ENCODE measurements around the gene SETDB1.
A peak's percentile ranks its signal among the peaks of the same experiment; 100 is the strongest.

SETDB1 gene

DNA sequence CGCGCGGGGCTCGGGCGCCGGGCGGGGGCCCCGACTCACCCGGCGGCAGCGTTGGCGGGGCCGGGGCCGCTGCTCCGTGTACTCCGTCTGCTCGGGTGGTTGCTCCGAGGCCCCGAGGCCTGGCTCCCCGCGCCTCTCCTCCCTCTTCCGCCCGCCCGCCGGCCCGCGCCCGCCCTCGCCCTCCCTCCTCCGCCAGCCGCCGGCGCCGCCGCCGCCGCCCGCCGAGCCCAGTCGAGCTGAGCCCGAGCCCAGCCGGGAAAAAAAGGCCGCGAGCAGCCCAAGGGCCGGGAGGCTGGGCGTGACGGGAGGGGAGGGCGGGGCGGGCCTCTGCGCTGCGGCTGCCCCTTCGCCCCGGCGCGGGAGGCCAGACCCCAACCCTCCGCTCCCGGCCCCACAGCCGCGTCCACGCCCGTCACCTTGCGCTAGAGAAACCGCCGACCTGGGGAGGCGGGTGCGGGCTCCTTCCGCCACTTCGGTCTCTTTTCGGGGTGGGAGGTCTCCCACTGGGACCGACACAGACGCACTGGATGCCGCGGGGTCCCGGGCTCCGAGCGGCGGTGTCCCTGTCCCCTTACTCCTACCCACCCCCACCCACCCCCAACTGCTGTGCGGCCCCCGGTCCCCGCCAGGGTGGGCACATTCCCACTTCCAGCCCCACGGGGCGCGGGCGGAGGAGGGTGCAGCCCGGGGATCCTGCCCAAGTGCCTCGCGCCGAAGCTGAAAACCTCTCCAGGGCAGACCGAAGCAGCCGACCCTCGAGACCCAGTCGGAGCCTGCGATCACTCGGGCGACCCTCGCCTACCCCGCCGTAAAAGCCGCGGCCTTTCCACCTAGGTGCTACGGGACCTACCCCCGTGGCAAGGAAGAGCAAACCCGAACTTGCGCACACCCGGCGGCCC lies 48.7 kb downstream of the SETDB1 start, which contains the start of gene CERS2:
Gene CERS2 (minus strand): TSS at position 256 of the 899 bp plus-strand sequence. CDS start 5,745 bp downstream, outside the sequence.
- DNase-seq (ENCODE audit: low read depth in 2 of 2): peak; percentile 54 to 63

DNA sequence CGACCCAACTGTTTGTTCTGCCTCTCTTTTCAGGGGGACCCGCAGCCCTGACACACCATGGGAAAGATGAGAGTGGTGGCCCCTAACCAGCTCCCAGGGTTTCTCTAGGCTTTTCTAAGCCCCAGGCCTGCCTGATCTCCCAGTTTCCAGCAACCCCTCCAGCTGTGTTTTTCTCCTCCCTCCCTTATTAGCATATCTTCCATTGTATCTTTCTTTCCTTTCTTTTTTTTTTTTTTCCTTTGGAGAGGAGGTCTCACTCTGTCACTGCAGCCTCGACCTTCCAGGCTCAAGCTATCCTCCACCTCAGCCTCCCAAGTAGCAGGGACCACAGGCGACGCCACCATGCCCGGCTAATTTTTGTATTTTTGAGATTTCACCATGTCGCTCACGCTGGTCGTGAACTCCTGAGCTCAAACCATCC lies 50.2 kb downstream of the SETDB1 start:
- no peak for DNase-seq (ENCODE audit: low read depth in 2 of 2)

DNA sequence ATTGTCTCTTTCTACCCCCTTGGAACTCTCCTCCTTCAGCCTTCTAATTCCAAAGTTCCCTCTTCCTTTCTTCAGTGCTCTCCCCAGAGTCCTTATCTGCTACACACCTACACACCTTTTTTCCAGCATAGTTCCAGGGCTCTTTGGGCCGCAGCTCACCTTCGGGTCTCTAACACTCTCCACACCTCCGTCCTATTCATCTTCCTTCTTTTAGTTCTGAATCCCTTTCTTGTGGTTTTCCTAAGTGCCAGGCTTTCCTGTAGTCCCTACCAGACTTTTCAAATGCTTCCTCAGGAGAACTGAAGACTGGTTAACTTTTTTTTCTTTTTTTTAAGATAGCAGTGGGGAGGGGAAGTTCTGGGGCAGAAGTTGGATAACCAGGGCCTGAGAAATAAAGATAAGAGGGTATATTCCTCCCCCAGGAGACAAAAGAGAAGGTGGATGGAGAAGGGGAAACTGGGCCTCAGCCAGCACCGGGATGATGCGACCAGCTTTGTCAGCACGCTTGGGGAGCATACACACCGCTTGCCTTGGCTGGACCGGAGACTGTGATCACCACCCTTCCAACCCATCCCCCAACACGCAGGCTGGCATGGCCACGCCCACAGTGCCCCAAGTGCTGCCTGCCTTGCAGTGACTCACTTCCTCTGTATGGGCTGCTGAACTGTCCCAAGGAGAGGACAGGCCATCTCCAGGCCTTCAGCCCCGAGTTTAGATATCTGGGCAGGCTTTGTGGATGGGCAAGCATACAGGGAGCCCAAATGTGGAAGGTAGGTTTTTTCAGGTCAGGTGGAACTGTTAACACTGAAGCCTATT lies 50.9 kb downstream of the SETDB1 start:
- DNase-seq (ENCODE audit: low read depth in 2 of 2): no peak

DNA sequence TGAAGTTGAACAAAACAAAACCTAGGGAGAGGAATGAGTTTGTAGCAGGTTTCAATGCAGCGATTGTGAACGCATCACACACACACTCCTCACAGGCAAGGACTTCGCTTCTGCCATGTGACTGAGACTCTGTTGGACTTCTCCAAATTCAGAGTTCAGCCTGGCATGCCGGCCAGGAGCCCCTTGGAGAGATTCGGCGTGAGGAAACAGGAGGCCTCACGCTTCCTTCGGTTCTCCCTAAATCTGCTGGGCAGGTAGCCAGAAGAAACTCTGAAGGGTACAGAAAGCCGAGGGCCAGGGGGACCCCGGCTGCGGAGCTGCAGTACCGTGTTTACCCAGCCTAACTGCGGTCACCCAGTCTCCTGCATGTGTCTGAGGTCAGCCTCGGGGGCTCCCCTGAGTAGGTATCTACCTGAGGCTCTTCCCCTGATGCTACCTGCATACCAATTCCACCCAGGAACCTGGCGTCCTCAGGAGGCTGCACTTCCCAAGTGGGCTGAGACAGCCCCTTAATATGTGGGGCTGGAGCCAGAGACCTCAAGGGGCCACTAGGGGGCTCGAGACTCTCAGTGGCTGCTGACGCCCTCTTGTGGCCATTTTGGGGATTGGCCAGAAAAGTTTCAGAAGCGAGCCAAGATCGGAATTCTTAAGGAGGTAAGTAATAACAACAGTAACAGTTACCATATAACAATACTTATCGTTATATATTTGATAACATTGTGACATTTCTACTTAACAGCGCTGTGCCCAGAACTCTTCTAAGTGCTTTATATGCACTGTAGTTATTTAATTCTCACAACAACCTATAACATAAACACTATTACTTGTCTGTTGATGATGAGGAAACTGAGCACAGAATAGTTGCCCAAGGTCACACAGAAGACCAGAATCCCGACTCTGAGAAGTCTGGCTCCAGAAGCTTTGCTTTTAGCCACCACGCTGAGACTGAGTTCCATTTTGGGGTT lies 53.2 kb downstream of the SETDB1 start:
- peak; percentile 80 to 81 for DNase-seq (ENCODE audit: low read depth in 2 of 2)

DNA sequence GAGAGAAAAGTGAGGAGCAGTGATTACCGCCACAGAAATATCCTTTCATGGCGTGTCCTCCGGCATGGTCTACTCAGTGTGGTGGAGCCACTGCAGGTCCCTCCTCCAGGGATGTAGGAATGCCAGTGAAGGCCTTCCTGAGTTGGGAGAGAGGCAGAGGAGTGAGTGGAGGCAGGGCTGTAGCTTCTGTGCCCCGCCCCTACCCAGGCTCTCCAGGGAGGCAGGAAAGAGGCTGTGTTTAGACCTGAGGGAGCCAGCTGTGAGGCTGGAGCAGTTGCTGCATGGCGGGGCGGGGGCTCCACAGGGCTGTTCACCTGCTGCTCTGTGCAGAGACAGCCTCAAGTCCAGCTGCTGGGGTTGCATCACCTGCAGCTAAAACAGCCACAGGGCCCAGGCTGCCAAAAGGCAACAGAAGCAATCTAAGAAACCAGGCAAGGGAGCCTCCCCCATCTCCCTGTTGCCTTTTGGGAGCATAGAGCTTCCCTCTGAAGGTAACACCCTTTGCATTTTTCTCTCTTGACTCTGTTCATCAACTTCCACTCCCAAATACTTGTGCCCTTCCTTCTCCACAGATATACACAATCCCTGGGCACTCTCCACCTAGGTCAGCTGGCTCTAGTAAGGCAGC lies 55.1 kb downstream of the SETDB1 start:
- DNase-seq (ENCODE audit: low read depth in 2 of 2): no peak

DNA sequence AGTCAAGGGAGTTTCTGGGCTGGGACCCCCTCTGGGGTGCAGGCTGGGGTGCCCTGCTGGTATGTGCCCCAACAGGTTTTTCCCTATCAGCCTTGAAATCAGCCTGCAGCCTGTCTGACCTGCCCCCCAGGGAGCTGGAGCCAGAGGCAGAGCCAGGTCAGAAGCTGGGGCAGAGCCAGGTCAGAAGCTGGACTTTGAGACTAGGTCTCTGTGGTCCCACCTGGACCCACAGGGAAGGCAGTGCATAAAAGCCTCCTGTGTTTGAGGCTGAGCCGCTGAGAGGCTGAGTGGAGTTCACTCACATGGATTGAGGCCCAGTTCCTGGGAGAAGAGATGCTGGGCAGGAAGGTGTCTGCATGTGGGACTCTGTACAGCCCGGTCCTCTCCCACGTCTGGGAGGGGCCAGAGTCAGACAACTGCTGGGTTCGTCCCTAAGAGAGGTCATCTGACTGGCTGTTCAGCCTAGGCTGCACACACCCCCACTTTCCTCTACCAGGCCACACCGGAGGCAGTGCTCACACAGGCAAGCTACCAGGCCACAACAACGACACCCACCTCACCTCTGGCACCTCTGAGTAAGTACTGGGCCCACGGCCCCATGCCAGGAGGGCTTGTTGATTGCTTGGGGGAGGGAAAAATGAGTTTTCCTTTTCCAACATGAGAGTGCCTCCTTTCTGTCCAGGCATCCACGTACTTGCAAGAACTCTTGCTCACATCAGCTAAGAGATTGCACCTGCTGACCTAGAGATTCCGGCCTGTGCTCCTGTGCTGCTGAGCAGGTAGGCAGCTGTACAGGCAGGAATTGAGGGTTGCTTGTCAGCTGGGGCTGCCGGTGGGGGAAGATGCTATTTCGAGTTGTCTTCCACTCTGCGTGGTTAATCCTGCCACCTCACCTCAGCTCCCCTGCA lies 55.9 kb downstream of the SETDB1 start, which contains the start of gene ANXA9:
Gene ANXA9 (plus strand): TSS at position 488 of the 908 bp plus-strand sequence. CDS start 814 bp downstream, outside the sequence.
- DNase-seq (ENCODE audit: low read depth in 2 of 2): no peak

DNA sequence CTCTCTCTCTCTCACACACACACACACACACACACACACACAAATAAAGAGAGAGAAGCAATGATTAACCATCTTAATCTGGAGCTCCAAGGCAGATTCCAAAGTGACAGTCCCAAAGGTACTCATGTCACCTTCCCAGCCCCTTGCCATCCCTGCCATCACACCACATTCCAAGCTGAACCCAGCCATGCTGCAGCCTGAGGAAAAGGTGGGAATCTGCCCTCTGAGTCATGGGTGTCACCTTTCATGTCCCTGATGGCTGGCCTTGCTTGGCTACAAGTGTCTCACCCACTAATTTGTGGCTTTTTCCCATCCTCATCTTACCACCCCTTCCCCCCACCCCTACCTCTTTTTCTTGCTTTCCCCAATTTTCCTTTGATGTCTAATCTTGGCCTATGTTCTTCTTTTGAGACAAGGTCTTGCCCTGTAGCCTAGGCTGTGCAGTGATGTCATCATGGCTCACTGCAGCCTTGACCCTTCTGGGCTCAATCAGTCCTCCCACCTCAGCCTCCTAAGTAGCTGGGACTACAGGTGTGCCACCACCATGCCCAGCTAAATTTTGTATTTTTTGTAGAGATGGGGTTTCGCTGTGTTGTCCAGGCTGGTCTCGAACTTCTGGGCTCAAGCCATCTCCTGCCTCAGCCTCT lies 59.1 kb downstream of the SETDB1 start:
- no peak for DNase-seq (ENCODE audit: low read depth in 2 of 2)

DNA sequence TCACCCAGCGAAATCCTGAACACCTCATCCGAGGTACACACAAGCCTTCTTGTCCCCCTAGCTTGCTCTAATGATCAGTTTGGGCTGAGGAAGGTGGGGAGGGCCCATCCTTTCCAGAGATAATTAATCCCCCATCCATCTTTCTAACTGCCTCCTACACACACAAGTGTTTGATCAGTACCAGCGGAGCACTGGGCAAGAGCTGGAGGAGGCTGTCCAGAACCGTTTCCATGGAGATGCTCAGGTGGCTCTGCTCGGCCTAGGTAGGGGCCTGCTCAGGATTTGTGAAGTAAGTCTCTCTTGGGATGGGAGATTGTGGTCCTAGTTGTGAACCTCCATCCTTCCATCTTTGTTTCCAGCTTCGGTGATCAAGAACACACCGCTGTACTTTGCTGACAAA lies 61.8 kb downstream of the SETDB1 start:
- no peak for DNase-seq (ENCODE audit: low read depth in 2 of 2)

DNA sequence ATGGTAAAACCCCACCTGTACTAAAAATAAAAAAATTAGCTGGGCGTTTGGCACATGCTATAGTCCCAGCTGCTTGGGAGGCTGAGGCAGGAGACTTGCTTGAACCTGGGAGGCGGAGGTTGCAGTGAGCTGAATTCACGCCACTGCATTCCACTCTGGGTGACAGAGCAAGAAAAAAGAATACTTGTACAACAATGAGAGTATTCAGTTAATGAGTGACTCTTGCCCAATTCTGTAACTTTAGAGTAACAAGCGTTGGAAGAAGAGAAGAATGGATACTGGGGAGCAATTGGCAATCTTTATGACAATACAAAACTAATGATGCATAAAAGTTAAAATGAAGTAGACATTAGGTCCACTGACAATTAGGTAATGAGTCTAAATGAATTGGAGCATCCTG lies 66.5 kb downstream of the SETDB1 start:
- DNase-seq (ENCODE audit: low read depth in 2 of 2): no peak

DNA sequence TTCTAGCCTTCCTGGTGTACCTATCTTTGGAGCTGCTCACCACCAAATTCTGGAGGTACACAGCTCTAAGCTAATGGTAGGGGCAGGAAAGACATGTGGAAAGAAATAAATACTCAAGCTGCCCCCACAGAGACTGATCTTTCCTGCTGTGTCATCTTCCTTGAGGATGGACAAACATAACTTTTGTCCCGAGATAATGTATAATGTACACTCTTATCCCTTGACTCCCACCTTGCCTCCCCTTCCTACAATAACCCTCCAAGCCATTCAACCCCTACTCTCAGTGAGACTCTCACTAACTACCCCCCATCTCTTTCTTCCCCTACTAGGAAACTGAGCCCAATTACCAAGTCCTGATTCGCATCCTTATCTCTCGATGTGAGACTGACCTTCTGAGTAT lies 68.1 kb downstream of the SETDB1 start:
- no peak for DNase-seq (ENCODE audit: low read depth in 2 of 2)

DNA sequence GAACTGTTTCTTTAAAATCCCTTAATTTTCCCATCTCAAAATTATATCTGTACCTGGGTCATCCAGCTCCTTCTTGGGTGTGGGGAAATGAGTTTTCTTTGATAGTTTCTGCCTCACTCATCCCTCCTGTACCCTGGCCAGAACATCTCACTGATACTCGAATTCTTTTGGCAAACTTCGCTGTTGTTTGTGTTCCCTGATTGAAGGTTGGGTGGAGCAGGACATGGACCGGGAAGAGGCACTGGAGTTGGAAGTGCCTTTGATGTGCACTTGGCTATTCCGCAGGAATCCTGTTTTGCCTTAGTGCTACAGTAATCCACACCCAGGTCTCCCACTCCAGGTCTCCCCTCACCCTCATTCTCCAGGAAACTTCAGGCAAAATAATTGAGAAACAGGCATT lies 69.3 kb downstream of the SETDB1 start:
- no peak for DNase-seq (ENCODE audit: low read depth in 2 of 2)

DNA sequence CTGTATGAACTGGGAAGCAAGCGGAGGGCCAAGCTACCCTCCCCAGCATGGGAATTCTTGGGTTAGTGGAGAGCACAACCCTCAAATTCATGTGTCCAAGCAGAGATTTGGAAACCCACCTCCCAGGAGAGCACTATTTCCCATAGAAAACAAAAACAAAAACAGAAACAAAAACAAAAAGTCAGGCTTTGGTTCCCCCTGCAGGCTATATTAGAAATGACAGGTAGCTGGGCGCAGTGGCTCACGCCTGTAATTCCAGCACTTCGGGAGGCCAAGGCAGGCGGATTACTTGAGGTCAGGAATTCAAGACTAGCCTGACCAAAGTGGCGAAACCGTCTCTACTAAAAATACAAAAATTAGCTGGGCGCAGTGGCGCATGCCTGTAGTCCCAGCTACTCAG lies 69.7 kb downstream of the SETDB1 start:
- DNase-seq (ENCODE audit: low read depth in 2 of 2): no peak

DNA sequence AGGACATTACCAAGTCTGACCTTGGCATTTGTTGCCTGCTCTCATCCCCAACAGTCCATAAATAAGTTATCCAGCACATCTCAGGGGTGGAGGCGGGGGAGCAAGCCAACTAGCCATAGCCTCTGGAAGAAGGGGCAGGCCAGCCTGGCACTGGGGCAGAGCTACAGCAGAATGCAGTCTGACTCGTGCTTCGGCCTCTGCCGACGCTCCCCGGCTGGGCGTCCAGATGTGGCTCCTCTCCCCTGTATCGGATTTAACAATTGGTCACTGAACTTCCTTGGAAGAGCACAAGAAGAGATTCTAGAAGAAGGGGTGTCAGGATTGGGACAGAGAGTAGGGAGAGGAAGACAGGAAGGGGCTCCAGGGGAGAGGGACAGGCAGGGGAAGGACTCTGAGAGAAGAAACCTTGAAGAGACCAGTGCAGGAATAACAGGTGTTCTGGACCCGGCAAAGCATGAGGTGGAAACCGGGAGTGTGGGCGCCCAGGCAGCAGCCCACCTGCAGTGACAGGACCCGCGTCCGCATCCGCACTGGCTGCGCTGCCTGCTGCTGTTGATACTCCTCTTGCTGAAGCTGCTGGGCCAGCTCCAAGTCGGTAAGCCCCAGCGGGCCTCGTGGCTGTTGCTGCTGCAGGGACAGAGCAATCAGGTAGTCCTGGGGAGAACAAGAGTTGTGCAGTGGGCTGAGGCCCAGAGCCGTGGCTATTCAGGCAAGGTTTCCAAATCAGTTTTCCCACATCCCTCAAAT lies 71.1 kb downstream of the SETDB1 start:
- no peak for DNase-seq (ENCODE audit: low read depth in 2 of 2)

DNA sequence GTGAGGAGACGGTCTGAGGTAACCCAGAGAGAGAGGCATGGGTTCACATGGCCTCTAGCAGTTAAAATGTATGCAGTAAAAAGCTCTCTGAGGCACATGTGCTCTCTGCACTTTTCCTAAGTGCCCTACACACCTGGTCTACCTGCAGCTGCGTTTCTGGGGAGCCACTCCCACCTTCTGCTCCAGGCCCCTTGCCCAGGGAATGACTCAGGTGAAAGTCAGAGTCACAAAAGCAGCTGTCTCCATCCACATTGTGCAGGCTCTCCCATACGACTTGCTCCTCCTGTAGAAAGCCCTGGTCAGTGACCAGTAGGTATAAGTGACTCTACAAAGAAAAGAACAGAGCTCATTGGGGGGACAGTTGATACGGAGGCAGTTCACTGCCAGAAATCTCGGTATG lies 71.8 kb downstream of the SETDB1 start:
- DNase-seq (ENCODE audit: low read depth in 2 of 2): no peak

DNA sequence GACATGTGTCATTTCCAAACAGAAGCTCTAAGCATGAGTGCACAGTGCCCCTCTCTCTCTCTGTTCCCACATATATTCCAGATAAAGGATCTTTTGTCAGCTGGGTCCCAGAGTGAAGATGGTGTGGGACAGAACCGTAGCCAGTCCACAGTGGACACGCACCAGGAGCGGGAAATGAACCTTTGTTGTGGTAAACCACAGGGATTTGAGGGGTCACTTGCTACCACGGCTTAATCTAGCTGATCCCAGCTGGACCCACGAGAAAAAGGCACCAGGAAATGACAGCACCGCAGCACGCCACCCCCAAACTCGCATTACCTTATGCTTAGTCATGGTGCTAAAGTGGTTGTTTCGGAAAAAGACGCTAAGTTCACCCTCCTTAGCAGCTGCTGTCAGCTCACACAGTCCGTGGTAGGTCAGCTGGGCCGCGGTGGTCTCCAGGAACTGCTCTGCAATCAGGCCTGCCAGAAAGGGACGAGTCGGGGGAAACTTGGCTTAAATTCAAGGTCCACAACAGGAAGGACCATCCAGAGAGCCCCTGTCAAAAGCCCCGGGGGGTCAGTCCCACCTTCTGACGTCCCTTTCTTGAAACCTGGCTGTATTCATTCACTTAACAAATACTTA lies 73.0 kb downstream of the SETDB1 start:
- no peak for DNase-seq (ENCODE audit: low read depth in 2 of 2)

DNA sequence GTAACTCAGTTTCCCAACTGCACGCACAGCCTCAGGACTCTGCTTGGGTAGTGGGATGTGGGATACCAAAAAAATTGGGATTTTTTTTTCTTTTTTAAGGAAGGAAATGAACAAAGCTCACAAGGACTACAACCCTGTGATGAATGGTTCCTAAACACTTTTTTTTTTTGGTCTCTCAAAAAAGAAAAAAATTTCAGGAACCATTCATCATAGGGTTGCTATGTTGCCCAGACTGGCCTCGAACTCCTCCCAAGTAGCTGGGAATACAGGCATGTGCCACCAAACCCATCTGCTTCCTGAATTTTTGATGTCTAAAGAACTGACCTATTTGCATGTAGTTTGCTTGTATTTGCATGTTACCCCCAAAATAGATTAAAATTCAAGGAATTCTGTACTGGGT lies 73.8 kb downstream of the SETDB1 start:
- DNase-seq (ENCODE audit: low read depth in 2 of 2): no peak

DNA sequence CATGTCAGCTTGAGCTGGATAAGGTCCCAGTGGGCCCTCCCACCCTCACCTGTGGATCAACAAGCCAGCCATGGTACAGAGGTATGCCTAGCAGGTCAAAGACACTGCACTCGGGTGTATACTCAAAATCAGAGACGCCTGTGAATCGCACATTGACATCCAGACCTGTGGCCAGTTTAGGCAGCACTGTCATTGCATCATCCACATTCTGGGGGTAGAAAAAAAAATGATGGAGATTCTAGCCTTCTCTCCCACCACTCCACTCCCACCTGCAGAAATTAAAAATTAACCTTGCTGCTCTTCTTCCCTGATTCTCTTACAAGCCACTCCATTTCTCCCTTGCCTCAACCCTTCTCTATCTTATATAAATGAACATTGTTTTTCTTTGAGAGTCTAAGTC lies 74.2 kb downstream of the SETDB1 start:
- DNase-seq (ENCODE audit: low read depth in 2 of 2): no peak

DNA sequence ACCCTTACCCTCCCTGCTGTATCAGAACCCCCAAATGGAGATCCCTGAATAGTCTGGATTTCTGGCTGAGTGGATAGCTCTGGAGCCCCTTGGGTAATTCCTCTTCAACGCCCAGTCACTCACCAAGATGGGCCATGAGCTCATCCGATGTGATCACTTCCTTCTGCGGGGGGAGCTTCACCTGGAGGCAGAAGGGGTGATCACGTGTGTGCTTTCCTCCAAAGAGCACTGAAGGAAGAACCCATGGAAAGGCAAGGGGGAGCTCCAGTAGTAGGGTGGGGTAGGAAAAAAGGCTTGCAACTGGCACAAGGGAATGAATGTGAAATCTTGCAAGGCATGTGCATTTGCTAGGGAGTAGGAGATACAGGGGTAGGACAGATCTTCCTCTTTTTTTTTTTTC lies 75.4 kb downstream of the SETDB1 start:
- no peak for DNase-seq (ENCODE audit: low read depth in 2 of 2)
